Dermis microvascular lymphatic vessel endothelial cell (primary cell): Measurements from ENCODE around the gene ZNF101. TPM values are rescaled to one million over a fixed set of nuclear protein-coding genes. Genes with fewer than 3 reads are reported as not detected.

Experiments
- DNase-seq, 2 donors: peaks; one replicate each; pipeline versions ENCODE4 v3.0.0 to v3.0.0-alpha.2; 2010; ENCODE audit warnings: low read depth in 2 of 2
- total RNA-seq: library from RNA; depleted of rRNA; stranded (reverse); fragments of >200 nt; gene quantifications from 2 replicates; pipeline ENCODE4 v1.2.1, GENCODE V29; 2014

The ZNF101 gene
- total RNA-seq, 1 donor from 2014 or later, result 9.8 TPM

DNA sequence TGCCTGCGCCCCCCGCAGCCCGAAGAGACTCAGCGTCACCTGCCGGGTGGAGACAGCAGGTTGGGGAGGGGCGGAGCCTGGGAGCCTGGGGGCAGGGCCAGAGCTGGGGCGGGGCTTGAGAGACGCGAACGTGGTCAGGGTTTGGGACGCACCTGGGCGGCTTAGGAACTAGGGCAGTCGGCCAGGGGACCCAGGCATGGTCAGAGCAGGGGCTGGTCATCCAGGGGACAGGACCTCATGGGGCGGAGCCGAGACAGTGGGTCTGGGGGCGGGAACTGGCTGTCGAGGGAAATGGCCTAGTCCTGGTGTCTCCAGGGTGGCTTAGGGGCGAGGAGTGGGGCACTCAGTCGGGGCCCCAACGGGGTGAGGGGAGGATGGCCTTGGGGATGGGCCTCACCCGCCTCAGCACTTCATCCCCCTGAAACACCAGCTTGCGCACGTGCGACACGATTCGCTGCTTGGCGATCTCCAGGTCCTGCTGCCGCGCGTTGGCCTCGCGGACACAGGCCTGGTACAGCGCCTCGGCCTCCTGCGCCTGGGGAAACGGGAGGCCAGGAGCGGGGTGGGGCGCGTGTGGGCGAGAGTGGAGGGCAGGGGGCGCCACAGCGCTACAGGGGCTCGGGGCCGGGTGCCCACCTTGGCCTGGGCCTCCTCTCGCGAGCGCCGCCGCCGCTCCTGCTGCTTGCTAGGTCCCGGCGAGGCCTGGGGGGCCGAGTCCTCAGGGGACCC is 31.0 kb upstream of the ZNF101 start:
- no peak for DNase-seq

GRCh38 chr19:19642506-19643157 is 26.0 kb upstream of the ZNF101 start:
- DNase-seq, result peak in 1 of 2 donors; percentile 14

- DNase-seq, result peak; percentile 4 to 48
These were observed 25.2 kb upstream of the ZNF101 start, which contains the start of gene GMIP for GRCh38 chr19:19643158-19644053. Gene GMIP, minus strand, starts transcription at chr19:19643657. Its CDS starts 128 bp downstream, at chr19:19643529.

DNA sequence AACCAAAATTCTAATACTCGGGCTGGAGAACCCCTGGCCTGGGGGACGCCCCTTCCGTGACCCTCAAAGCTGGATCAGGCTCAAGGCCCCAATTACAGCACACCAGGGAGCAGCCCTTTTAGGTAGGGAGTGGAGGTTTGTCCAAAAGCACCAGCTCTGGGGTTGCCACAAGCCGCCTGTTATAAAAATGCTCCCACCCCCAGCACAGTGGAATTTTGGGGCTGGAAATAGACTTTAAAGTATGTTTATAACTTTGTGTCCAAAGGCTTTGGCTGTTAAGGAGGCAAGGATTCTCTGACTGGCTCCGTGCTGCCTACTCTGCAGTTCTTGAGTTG is 24.6 kb upstream of the ZNF101 start:
- DNase-seq, result no peak

DNA sequence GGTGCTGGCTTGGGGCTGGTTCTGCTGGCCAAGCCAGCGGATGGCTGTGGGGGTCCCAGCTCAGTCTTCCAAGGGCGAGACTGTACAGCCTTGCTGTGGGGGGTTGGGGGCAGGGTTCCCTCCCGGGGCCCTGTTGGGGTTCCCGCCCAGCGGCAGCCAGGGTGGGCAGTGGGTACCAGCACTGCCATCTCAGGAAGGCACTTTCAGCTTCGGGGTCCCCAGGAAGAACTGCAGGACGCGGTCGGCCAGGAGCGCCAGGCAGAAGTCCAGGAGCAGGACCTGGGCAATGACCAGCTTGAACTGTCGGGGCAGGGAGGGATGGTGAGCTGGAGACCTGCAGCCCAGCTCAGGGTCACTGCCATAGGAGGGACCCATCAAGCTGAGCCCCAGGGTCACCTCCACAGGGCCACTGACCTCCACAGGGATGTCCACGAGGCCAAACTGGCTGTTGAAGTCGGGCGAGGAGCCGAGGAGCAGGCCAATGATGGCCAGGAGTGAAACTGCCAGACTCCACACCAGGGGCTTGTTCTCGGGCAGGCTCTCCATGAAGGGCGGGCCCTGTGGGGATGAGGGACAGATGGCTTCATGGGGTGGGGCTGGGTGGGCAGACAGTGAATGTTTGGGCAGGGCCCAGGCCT is 23.3 kb upstream of the ZNF101 start:
- no peak for DNase-seq

DNA sequence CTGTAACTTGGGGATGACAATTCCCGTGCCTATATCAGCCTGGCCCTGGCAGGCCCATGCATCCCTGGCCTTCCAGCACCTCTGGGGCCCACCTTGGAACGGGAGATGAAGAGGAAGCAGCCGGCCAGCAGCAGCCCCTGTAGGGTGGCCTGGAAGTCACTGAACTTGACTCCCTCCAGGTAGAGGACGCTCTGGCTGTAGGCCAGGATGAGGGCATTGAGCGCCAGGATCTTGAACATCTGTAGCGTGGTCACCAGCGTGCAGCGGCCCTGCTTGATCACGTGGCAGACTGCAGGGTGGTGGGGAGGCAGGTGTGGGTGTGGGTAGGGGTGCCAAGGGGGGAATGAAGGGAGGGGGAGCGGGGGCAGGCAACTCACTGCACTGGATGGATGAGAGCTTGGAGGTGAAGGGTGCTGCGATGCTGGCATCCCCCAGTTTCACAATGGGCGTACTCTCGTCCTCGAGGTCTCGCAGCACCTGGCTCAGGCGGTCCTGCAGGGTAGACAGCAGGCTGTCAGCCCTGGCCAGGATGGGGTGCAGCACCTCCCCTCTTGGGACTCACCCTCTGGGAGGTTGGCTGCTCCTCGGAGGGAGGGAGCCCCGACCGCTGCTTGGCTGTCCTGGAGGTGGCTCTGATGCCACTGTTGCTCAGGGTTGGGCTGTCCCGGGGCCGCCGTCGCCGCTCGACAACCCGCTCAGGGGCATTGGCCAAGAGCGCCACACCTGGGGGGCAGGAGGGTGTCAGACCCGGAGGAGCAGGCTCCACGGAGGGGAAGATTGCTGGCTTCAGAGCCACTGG is 21.4 kb upstream of the ZNF101 start:
- no peak for DNase-seq

DNA sequence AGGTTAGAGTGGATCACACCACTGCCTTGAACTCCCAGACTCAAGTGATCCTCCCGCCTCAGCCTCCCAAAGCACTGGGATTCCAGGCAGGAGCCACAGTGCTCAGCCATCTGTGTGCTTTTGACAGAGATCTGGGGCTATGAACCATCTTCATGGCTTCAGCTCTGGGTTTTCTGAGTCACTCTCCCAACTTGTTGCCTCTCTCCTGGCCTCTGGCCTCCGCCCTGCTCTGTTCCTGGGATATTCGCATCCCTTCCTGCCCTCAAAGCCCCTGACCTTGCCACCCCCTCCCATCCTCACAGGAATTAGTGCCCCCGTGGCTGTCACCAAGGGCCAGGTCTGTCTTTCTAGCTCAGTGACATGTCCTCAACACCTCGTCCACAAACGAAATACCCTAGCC is 19.5 kb upstream of the ZNF101 start:
- no peak for DNase-seq

GRCh38 chr19:19649580-19649995 is 19.1 kb upstream of the ZNF101 start:
- no peak for DNase-seq

DNA sequence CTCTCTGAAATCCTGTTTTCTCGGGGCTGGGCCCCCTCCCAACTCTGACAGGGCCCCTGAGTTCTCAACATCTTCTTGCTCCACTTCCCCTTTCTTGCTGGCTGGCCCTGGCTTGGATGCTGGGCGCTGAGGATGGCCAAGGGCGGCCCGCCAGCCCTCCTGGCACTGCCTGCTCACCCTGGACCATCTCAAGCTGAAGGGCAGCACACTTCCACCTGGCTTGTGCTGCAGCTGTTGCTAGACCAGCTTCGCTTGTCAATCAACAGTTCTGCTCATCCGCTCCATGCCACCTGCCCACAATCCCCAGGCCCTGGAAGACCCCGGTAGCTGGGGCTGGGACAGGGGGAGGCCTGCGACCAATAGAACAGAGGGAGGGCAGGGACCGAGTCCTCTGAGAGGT is 18.3 kb upstream of the ZNF101 start:
- DNase-seq, result no peak

- DNase-seq, result no peak
These were observed 17.6 kb upstream of the ZNF101 start for GRCh38 chr19:19651076-19651475.

- no peak for DNase-seq
These were observed 15.9 kb upstream of the ZNF101 start for GRCh38 chr19:19652482-19653295.

DNA sequence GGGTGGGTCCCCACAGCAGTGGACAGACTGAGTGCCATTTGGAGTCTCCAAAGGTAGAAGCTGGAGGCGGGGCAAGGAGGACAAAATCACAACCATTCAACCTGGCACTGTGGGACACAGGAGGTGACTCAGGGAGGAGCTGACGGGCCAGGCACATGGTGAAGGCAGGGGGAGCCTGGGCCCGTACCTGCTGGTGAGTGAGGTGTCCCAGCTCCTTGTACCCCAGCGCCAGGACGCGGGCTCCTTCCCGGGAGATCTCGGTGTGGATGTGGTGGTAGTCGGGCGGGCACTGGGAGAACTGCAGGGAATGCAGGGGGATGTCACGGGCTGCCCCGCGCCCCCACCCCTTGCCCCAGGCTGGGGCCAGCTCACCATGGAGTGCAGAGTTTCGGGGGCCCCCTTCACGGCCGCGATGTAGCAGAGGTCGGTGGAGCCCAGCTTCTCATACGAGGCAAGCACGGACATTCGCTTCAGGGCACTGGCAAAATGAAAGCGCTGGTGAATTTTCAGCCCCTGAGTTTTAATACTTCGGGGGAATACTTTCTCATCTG is 15.0 kb upstream of the ZNF101 start:
- DNase-seq, result no peak

GRCh38 chr19:19654441-19654840 is 14.2 kb upstream of the ZNF101 start:
- no peak for DNase-seq

GRCh38 chr19:19655051-19655594 is 13.5 kb upstream of the ZNF101 start:
- no peak for DNase-seq

GRCh38 chr19:19655641-19656343 is 12.8 kb upstream of the ZNF101 start:
- DNase-seq, result no peak

DNA sequence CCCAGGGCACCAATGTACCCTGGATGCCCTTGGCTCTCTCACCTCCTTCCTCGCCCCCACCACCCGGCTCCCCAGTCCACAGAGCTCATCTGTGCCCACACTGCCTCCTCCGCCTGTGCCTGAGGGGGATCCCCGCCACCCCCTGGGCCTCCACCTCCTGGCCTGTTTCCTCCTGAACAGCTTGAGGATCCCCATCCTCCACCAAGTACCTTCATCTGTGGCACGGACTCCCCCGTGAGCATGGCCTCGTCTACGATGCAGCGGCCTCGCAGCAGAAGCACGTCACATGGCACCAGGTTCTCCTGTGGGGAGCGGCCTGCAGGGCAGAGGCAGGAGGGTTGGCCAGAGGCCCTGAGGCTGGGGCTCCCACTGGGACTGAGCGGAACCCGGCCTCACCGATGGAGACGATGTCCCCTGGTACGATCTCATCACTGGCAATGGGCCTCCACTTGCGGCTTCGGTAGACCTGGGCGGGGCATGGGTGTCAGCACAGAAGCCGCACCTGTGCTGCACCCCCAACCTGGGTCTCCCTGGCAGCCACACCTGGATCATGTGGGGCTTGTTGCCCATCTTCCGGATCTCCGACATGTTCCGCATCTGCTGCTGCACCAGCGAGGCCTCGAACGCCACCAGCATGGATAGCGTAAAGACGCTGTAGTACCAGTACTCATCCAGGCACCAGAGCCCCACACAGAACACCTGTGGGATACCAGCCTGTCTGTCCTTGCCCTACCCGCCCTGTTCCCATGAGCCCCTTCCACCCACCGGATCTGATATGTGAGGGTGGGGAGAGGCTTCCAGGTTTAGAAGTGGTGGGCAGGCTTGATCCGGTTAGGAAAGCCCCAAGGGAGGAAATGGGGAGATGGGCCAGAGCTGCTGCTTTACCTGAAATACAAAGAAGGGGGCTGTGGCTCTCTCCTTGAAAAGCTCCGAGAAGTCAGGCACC is 11.9 kb upstream of the ZNF101 start:
- no peak for DNase-seq

GRCh38 chr19:19657397-19657783 is 11.2 kb upstream of the ZNF101 start:
- DNase-seq, result no peak
